ENCODE measurements around the gene SAFB.

DNA sequence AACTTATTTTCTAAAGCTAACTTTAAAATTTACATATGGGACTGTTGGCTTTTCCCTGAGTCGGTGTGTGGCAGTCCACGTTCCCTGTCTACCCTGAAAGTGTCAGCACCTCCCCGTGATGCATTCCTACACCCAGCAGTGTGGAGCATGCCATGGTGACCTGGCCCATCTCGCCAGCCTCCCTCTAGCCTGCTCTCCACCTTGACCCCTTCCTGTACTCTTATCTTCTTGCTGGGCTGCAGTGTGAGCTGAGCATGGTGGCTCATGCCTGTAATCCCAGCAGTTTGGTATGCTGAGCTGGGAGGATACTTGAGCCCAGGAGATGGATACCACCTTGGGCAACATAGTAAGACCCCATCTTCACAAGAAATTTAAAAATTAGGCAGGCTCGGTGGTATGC is 32.0 kb downstream of the SAFB start:
- TF ChIP-seq, protein P1, sequence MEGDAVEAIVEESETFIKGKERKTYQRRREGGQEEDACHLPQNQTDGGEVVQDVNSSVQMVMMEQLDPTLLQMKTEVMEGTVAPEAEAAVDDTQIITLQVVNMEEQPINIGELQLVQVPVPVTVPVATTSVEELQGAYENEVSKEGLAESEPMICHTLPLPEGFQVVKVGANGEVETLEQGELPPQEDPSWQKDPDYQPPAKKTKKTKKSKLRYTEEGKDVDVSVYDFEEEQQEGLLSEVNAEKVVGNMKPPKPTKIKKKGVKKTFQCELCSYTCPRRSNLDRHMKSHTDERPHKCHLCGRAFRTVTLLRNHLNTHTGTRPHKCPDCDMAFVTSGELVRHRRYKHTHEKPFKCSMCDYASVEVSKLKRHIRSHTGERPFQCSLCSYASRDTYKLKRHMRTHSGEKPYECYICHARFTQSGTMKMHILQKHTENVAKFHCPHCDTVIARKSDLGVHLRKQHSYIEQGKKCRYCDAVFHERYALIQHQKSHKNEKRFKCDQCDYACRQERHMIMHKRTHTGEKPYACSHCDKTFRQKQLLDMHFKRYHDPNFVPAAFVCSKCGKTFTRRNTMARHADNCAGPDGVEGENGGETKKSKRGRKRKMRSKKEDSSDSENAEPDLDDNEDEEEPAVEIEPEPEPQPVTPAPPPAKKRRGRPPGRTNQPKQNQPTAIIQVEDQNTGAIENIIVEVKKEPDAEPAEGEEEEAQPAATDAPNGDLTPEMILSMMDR (conservative IDR thresholded peaks at IDR 0.05; ENCODE audit: low read depth, low read length) = no peak
- TF ChIP-seq EZH2 (IDR thresholded peaks at IDR 0.05; ENCODE audit: borderline replicate concordance, low read depth, low read length, poor library complexity, severe bottlenecking) = no peak

All from A673 (cell line).